Hepatic stellate cell (primary cell): Measurements from ENCODE around the gene DIAPH2.

Experiments used
- DNase-seq: peaks from one replicate; pipeline ENCODE4 v3.0.0; 2011; ENCODE audit warnings: low spot score

The DIAPH2 gene

GRCh38 chrX:97594646-97595224 lies 910.1 kb downstream of the DIAPH2 start:
- no peak for DNase-seq

- DNase-seq, result no peak
Measured at GRCh38 chrX:97597954-97598353, 913.3 kb downstream of the DIAPH2 start.

GRCh38 chrX:97602465-97603258 lies 918.0 kb downstream of the DIAPH2 start:
- DNase-seq, result no peak

DNA sequence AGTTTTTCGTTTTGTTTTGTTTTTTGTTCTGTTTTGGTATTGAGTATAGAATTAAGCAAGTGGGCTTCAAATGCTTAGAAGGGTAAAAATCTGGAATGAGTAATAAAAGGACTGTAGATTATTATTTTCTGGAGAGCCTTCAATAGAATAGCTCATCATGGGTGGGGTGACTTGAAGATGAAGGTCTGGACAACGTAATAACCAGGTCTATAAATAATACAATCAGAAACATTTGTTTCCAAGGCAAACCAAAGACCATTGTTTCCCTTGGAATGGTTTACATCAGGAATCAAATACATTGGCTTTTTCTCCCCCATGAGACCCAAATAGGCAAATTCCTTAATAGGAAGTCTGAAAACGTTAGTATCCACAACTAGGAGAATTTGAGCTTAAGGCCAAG lies 920.6 kb downstream of the DIAPH2 start:
- no peak for DNase-seq

- no peak for DNase-seq
Measured at GRCh38 chrX:97609357-97609756, 924.7 kb downstream of the DIAPH2 start.

DNA sequence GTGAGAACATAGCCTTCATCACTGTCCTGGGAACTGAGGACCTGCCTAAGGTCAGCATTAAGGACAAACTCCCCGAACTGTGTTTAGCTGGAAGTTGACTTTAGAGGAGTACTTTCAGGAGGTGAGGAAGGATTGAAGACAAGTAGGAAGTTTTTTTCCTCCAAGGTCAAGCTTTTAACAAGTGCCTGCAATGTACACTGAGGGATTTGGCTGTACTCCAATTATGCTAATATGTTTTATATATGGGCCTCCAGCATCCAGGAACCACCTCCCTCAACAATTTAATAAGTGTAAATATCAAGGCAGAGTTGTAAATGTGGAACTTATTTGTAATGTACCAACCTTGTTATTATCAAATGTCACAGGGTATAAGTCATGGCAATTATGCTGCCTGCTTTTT lies 925.3 kb downstream of the DIAPH2 start:
- DNase-seq, result no peak

DNA sequence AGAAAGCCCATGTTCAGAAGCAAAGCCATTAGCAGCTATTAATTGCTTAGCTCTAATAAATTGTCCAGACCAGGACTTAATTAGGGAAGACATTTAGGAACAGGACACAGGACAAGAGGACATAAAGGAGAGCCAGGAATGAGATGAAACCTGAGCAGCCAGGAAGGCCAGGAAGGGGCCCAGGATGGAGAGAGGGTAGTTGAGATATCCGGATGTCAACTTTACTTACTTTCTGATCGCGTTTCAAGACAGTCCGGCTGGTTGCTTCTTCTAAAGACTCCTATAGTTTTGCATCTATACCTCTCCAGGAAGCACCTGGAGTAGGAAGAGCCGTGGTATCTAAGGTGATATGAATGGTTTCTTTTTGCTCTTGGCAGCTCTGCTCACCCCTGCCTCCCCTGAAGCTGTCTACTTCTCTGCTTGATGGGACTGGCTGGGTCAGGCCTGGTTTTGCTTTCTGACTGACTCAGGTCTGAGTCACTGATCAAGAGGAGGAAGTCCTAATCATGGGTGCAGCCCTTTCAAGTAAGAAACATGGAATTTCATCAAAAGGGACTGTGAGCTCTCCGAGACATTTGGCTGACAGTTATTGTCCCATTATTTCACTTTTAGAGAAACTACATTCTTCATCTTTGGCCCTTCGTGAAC lies 932.4 kb downstream of the DIAPH2 start:
- DNase-seq, result peak; percentile 47

DNA sequence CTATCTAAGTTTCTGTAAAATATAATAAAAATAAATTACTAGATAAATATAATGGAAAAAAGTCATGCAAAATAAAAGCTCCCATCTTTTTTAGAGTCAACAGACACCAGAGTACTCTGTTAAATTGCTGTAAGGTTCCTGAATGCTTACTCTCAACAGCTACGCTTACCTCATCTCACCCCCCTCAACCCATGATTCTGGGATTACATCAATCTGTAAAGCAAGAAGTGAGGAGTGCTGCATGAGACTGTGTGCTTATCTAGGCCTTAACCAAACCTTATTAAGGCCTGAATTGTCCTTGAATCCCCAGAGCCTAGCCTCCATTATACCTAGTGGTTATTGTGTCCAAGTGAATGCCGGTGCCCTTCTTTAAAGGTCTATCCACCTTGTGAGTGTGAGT lies 934.9 kb downstream of the DIAPH2 start:
- DNase-seq, result no peak

DNA sequence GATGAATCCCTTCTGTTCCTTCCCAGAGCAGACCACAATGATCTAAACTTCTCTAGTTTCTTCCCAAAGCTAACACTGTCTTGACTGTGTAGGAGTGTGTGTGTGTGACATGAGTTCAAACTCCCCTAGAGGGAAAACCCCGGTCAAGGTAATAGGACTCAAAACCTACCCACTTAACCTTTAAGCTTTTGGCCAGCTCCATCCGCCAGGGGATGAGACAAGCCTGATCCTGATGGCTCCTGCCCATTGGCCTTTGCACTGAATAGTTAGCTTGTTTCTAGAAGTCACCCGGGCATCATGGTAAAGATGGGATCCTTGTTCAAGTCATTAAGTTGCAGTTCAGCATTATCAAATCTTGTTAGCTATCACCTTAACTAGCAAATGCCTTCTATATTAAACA lies 937.5 kb downstream of the DIAPH2 start:
- no peak for DNase-seq

GRCh38 chrX:97628326-97628725 lies 943.7 kb downstream of the DIAPH2 start:
- DNase-seq, result no peak

GRCh38 chrX:97628807-97629596 lies 944.4 kb downstream of the DIAPH2 start:
- no peak for DNase-seq

DNA sequence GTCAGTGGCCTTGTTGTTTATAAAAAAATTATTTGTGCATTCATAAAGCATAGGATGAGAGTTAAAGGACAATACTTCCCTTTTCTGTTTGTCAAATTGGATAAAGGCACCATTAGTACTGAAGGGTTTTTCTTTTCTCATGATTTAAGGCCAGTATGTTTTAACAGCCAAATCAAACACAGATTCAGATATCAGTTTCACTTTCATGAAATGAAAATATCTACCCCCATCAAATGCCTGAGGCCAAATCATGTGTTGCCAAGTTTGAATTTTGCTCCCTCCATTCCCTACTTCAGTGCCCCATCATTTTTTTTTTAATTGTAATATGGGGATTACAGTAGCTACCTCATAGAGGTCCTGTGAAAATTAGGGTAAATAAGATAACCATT lies 944.9 kb downstream of the DIAPH2 start:
- no peak for DNase-seq

GRCh38 chrX:97633798-97634197 lies 949.2 kb downstream of the DIAPH2 start:
- no peak for DNase-seq

GRCh38 chrX:97636473-97637140 lies 952.0 kb downstream of the DIAPH2 start:
- DNase-seq, result no peak

DNA sequence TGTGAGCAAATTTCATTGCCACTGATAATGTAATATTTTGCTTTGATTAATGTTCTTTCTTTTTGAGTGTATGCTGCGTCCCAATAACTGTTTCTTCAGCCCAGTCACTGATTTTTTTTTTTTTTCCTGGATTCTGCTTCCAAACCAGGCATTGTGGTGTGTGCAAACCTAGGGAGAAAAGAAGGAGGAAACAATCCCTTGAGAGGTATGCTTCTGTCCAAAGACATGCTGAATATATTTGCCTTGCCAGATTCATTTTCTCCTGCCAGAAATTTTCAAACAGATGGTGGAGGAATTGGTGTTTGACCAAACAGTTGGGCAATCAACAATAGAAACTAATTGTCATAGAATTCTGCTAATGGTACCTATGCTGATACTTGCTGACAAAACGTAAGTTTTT lies 952.6 kb downstream of the DIAPH2 start:
- DNase-seq, result no peak

DNA sequence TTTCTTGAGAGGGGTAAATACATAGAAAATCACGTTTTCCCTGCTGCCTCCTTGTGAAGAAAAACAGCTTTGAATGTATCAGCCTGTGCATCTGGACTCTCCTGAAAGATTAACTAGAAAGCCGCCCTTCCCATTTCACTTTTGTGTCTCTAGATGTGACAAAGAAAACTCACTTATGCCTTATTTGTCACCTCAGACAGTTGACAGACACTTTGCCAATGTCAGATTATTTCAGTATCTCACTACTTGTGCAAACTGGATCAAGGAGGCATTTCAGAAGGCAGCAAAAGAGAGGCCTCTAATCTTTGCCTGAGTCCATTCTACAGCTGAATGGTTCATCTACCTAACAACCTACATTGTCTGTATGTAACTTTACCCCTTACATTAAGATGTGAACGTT lies 954.0 kb downstream of the DIAPH2 start:
- DNase-seq, result no peak

DNA sequence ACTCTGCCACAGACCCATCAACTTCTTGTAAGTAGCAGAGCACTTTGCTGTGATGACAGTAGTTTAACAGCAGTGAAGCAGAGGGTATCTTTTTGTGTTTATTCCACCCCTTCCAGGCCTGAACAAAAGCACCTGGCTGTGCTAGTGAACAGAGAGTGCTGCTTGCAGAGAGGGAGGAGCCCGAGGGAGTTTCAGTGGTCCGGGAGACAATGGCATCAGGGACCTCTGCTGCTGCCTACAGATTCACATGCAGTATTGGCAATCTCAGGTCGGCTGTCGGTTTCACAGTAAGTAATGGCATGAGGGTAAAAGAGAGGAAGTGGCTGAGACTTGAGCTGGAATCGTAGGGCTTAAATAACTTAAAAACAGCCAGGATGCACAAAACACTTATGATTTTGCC lies 954.9 kb downstream of the DIAPH2 start:
- DNase-seq, result no peak
